ENCODE results near the gene LRRC4C. TPM values are rescaled to one million over a fixed set of nuclear protein-coding genes. Genes with fewer than 3 reads are reported as not detected.

LRRC4C gene
- total RNA-seq, 1 donor from 2014 or later, result 16.9 TPM

DNA sequence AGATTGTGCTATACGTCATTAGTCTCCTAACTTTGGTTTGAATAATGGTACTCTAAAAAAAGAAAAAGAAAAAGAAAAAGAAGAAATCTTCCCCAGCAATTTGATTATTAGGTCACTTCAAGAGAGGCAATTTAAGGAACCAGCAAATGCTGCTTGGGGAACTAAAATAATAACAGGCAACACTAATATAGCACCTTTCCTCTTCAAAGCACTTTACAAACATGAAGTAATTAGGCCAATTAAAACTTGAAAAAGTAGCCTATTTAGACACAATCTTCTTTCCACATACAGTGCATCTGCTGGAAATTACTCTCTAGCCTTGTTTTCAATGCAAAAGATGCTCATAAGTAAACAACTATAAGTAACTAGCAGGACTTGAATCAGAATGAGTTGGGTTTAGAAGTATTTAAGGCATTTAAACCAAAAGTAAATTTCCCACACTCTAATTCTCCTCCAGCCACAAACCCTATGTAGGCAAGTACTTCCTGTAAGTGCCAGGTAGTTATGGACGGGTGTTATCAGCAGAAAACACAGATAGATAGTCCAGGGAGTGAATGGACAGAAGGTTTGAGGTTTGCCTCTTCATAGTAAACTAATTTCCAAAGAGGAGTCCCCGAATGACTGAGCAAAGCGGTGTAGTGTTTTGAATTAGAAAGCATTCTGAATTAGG lies 44.5 kb downstream of the LRRC4C start:
- no peak overlapping the region for H3K27ac Mint-ChIP-seq
- peaks cover 2% of the 10 kb centered on the region for H3K9me3 Mint-ChIP-seq
- H3K36me3 Mint-ChIP-seq, result no peaks in the 10 kb centered on the region
- peaks cover 16% of the 10 kb centered on the region for H3K27me3 Mint-ChIP-seq (ENCODE audit: low read depth)
- no peak overlapping the region for H3K4me3 Mint-ChIP-seq
- no peak for DNase-seq (ENCODE audit: low spot score in 2 of 2, unreplicated experiment in 2 of 2)
- H3K4me1 Mint-ChIP-seq, result no peaks in the 10 kb centered on the region
- TF ChIP-seq, protein P1, sequence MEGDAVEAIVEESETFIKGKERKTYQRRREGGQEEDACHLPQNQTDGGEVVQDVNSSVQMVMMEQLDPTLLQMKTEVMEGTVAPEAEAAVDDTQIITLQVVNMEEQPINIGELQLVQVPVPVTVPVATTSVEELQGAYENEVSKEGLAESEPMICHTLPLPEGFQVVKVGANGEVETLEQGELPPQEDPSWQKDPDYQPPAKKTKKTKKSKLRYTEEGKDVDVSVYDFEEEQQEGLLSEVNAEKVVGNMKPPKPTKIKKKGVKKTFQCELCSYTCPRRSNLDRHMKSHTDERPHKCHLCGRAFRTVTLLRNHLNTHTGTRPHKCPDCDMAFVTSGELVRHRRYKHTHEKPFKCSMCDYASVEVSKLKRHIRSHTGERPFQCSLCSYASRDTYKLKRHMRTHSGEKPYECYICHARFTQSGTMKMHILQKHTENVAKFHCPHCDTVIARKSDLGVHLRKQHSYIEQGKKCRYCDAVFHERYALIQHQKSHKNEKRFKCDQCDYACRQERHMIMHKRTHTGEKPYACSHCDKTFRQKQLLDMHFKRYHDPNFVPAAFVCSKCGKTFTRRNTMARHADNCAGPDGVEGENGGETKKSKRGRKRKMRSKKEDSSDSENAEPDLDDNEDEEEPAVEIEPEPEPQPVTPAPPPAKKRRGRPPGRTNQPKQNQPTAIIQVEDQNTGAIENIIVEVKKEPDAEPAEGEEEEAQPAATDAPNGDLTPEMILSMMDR (IDR thresholded peaks at IDR 0.05; ENCODE audit: unreplicated experiment), result no peak

DNA sequence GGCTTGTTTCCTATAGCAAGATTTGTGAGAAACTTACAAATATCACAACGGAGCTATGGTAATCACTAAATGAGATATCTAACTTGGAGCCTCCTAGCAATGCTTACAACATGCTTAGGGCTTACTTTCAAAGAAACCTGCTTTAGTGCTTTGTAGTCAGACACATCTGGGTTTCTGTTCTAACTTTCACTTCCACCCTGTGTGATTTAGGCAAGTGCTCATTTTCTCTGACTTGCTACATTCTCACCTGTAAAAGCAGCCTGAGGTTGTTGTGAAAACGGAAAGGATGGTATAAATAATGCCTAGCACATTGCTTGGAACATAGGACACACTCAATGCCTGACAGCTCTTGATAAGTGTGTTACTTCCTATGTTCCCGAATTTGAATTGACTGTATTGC lies 45.6 kb downstream of the LRRC4C start:
- H3K4me1 Mint-ChIP-seq, result no peaks in the 10 kb centered on the region
- TF ChIP-seq, protein P1 (IDR thresholded peaks at IDR 0.05; ENCODE audit: unreplicated experiment), result no peak
- H3K27me3 Mint-ChIP-seq (ENCODE audit: low read depth), result peaks cover 16% of the 10 kb centered on the region
- no peak overlapping the region for H3K27ac Mint-ChIP-seq
- H3K9me3 Mint-ChIP-seq, result peaks cover 5% of the 10 kb centered on the region
- H3K4me3 Mint-ChIP-seq, result no peak overlapping the region
- no peak for DNase-seq (ENCODE audit: low spot score in 2 of 2, unreplicated experiment in 2 of 2)
- H3K36me3 Mint-ChIP-seq, result no peaks in the 10 kb centered on the region

DNA sequence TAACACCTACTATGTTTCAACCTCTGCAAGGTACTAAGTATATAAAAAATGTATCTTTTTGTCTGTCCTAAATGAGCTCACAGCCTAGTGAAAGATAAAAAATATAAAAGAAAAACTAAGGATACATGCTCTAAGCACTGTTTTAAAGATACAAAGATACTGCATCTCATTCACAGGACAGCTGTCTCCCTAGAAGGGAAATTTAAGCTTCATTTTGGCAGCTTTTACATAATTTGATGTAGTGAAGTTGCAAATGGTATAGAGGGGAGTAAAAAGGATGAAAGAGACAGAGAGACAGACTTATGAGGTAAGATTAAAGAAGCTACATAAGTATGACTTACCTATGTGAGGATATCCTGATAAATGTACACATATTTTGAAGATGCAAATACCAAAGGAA lies 53.6 kb downstream of the LRRC4C start:
- H3K9me3 Mint-ChIP-seq, result peaks cover 5% of the 10 kb centered on the region
- no peak overlapping the region for H3K27ac Mint-ChIP-seq
- no peaks in the 10 kb centered on the region for H3K36me3 Mint-ChIP-seq
- peaks cover 12% of the 10 kb centered on the region for H3K27me3 Mint-ChIP-seq (ENCODE audit: low read depth)
- DNase-seq (ENCODE audit: low spot score in 2 of 2, unreplicated experiment in 2 of 2), result no peak
- TF ChIP-seq, protein P1 (IDR thresholded peaks at IDR 0.05; ENCODE audit: unreplicated experiment), result no peak
- no peak overlapping the region for H3K4me3 Mint-ChIP-seq
- H3K4me1 Mint-ChIP-seq, result peaks cover 15% of the 10 kb centered on the region

DNA sequence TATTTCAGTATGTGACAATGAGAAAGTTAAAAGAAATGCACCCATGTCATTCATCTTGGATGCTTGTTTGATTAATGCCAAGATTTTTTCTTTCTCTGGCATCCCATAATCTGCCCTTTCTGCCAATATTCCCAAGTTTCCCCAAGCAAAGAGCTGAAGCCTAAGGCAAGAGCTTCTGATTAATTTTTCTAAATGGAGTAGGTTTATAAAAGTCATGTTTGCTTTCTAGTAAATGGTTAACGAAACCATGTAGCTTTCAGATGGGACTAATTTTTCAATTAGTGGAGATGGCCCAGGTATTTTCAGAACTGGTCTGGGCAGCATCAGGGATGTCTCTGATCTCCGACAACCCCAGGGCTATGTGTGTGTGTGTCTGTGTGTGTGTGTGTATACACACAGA lies 55.3 kb downstream of the LRRC4C start:
- Mint-ChIP-seq H3K27ac (no peak overlapping the region), H3K4me1 (peaks cover 29% of the 10 kb centered on the region), H3K4me3 (no peak overlapping the region), H3K36me3 (no peaks in the 10 kb centered on the region), H3K9me3 (no peaks in the 10 kb centered on the region), H3K27me3 (ENCODE audit: low read depth) (peaks cover 12% of the 10 kb centered on the region)
- no peak for DNase-seq (ENCODE audit: low spot score in 2 of 2, unreplicated experiment in 2 of 2)
- TF ChIP-seq, protein P1 (IDR thresholded peaks at IDR 0.05; ENCODE audit: unreplicated experiment), result no peak

DNA sequence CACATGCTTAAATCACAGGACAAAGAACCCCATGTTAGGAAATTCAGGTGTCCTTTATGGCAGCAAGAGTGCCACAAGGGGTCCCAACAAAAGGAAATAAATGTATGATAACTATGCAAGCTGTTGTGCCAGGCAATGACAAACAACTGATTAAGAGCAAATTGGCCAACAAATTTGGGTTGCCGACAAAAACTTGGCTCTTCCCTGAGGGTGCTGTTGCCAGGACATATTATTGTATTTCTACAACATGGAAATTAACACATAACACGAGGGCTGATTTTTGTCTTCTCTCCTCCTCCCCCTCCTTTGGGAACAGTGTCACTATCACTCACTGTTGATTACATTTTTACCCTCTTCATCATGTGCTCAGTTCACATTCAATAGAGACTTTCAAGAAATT lies 56.0 kb downstream of the LRRC4C start:
- H3K27me3 Mint-ChIP-seq (ENCODE audit: low read depth), result peaks cover 12% of the 10 kb centered on the region
- TF ChIP-seq, protein P1 (IDR thresholded peaks at IDR 0.05; ENCODE audit: unreplicated experiment), result no peak
- peaks cover 33% of the 10 kb centered on the region for H3K4me1 Mint-ChIP-seq
- H3K4me3 Mint-ChIP-seq, result no peak overlapping the region
- no peak for DNase-seq (ENCODE audit: low spot score in 2 of 2, unreplicated experiment in 2 of 2)
- no peaks in the 10 kb centered on the region for H3K9me3 Mint-ChIP-seq
- H3K36me3 Mint-ChIP-seq, result no peaks in the 10 kb centered on the region
- no peak overlapping the region for H3K27ac Mint-ChIP-seq

Data from mesothelial cell of epicardium (in vitro differentiated cells).